Thoracic aorta endothelial cell (primary cell): Measurements from ENCODE around the gene SERPINB6. TPM values are rescaled to one million over a fixed set of nuclear protein-coding genes. Genes with fewer than 3 reads are reported as not detected.

Experiments used
- total RNA-seq: library from RNA; depleted of rRNA; stranded (reverse); fragments of >200 nt; gene quantifications from 2 replicates; pipeline ENCODE4 v1.2.3, GENCODE V29; 2012

Gene SERPINB6
- total RNA-seq = 130 and 137 TPM in 2 replicates

GRCh38 chr6:2971420-2972218, at the start of gene SERPINB6:
Gene SERPINB6 (minus strand): TSS chr6:2971567. CDS start chr6:2959332, 12,235 bp downstream.

GRCh38 chr6:2999618-3000557, 28.5 kb upstream of the SERPINB6 start, which contains the start of gene NQO2:
Gene NQO2 (plus strand): TSS chr6:2999894. CDS start chr6:3006553, 6,659 bp downstream.

Other genes starting within 250 kb of the SERPINB6 start
- gene MYLK4, start 220.6 kb downstream of the SERPINB6 start, total RNA-seq = 0.40 and 0.43 TPM in 2 replicates
- 48.3 and 52.3 TPM in 2 replicates for gene WRNIP1, start 206.2 kb downstream of the SERPINB6 start, total RNA-seq
- gene SERPINB1, start 129.7 kb downstream of the SERPINB6 start, total RNA-seq = 33.6 and 69.4 TPM in 2 replicates
- 123 and 124 TPM in 2 replicates for gene SERPINB9, start 68.3 kb downstream of the SERPINB6 start, total RNA-seq
- 19.5 and 25.7 TPM in 2 replicates for gene NQO2, start 28.3 kb upstream of the SERPINB6 start, total RNA-seq
- 21.2 and 24.2 TPM in 2 replicates for gene RIPK1, start 96.9 kb upstream of the SERPINB6 start, total RNA-seq
- gene BPHL, start 147.1 kb upstream of the SERPINB6 start, total RNA-seq = 12.2 and 13.9 TPM in 2 replicates
- 39.9 and 44.9 TPM in 2 replicates for gene TUBB2A, start 186.0 kb upstream of the SERPINB6 start, total RNA-seq